ENCODE data around the gene DERL3.

DERL3 gene

GRCh38 chr22:23850136-23850611 is 11.4 kb upstream of the DERL3 start:
- Histone ChIP-seq H2BK12ac (ENCODE audit: low read length) (no peak overlapping the region), H3K4me1 (ENCODE audit: control insufficient read depth in 1 of 2, insufficient read depth in 2 of 2, low read length in 2 of 2) (peaks cover 5% of the 10 kb centered on the region in 2 experiments), H3K4ac (ENCODE audit: low read depth, low read length) (no peak overlapping the region), H4K8ac (ENCODE audit: low read depth, low read length) (no peak overlapping the region), H4K12ac (ENCODE audit: low read depth, low read length) (no peak overlapping the region), H3K4me3 (ENCODE audit: low read depth, low read length) (no peak overlapping the region), H4K91ac (ENCODE audit: low read depth, low read length) (no peak overlapping the region), H3K4me2 (ENCODE audit: low read length) (no peak overlapping the region), H3K9ac (ENCODE audit: low read length) (no peak overlapping the region), H2AFZ (ENCODE audit: insufficient read depth, low read length, poor library complexity) (no peak overlapping the region), H3K27ac (ENCODE audit: low read depth, low read length) (no peak overlapping the region), H3K9me3 (ENCODE audit: insufficient read depth, low read depth, low read length) (no peaks in the 10 kb centered on the region), H3K14ac (ENCODE audit: low read length) (no peak overlapping the region), H2BK5ac (ENCODE audit: low read depth, low read length, poor library complexity) (no peak overlapping the region), H2BK120ac (ENCODE audit: insufficient read depth, low read length, poor library complexity) (no peak overlapping the region), H3K36me3 (ENCODE audit: control insufficient read depth in 1 of 2, insufficient read depth in 2 of 2, low read length in 2 of 2) (no peaks in the 10 kb centered on the region), H3K27me3 (ENCODE audit: insufficient read depth, low read length) (no peaks in the 10 kb centered on the region), H3K79me1 (ENCODE audit: low read length) (no peaks in the 10 kb centered on the region), H3K18ac (ENCODE audit: low read length) (no peak overlapping the region), H3K79me2 (ENCODE audit: control insufficient read depth, insufficient read depth, low read length, poor library complexity) (no peaks in the 10 kb centered on the region), H3K23ac (ENCODE audit: low read length) (no peak overlapping the region), H2AK5ac (ENCODE audit: low read length) (no peak overlapping the region)
- no CpG with 5 or more reads among the region's 16 CpGs for WGBS (ENCODE audit: extremely low coverage, insufficient coverage, insufficient read length)
- no peak for DNase-seq

GRCh38 chr22:23849009-23850006 is 10.5 kb upstream of the DERL3 start:
- Histone ChIP-seq H3K4me3 (ENCODE audit: low read depth, low read length) (no peak overlapping the region), H3K4ac (ENCODE audit: low read depth, low read length) (no peak overlapping the region), H3K36me3 (ENCODE audit: control insufficient read depth in 1 of 2, insufficient read depth in 2 of 2, low read length in 2 of 2) (no peaks in the 10 kb centered on the region), H2AK5ac (ENCODE audit: low read length) (peak overlapping the region; percentile 21), H3K79me1 (ENCODE audit: low read length) (no peaks in the 10 kb centered on the region), H3K27me3 (ENCODE audit: insufficient read depth, low read length) (no peaks in the 10 kb centered on the region), H3K4me1 (ENCODE audit: control insufficient read depth in 1 of 2, insufficient read depth in 2 of 2, low read length in 2 of 2) (peaks cover 5% of the 10 kb centered on the region in 2 experiments), H2BK5ac (ENCODE audit: low read depth, low read length, poor library complexity) (no peak overlapping the region), H3K79me2 (ENCODE audit: control insufficient read depth, insufficient read depth, low read length, poor library complexity) (no peaks in the 10 kb centered on the region), H3K14ac (ENCODE audit: low read length) (peak overlapping the region; percentile 40), H3K4me2 (ENCODE audit: low read length) (peak overlapping the region; percentile 31), H3K9me3 (ENCODE audit: insufficient read depth, low read depth, low read length) (no peaks in the 10 kb centered on the region), H3K23ac (ENCODE audit: low read length) (no peak overlapping the region), H4K91ac (ENCODE audit: low read depth, low read length) (peak overlapping the region; percentile 29), H3K18ac (ENCODE audit: low read length) (peak overlapping the region; percentile 53), H3K27ac (ENCODE audit: low read depth, low read length) (no peak overlapping the region), H2BK120ac (ENCODE audit: insufficient read depth, low read length, poor library complexity) (peak overlapping the region; percentile 44), H2AFZ (ENCODE audit: insufficient read depth, low read length, poor library complexity) (peak overlapping the region; percentile 82), H2BK12ac (ENCODE audit: low read length) (peak overlapping the region; percentile 25), H4K8ac (ENCODE audit: low read depth, low read length) (peak overlapping the region; percentile 73), H4K12ac (ENCODE audit: low read depth, low read length) (peak overlapping the region; percentile 50), H3K9ac (ENCODE audit: low read length) (no peak overlapping the region)
- DNase-seq: peak; percentile 93 to 97
- no CpG with 5 or more reads among the region's 62 CpGs for WGBS (ENCODE audit: extremely low coverage, insufficient coverage, insufficient read length)

- H3K27ac ChIP-seq (ENCODE audit: low read depth, low read length): no peak overlapping the region
- H3K4me2 ChIP-seq (ENCODE audit: low read length): no peak overlapping the region
- no peak overlapping the region for H2BK5ac ChIP-seq (ENCODE audit: low read depth, low read length, poor library complexity)
- DNase-seq: no peak
- H3K27me3 ChIP-seq (ENCODE audit: insufficient read depth, low read length): no peaks in the 10 kb centered on the region
- no peak overlapping the region for H3K4me3 ChIP-seq (ENCODE audit: low read depth, low read length)
- H3K79me2 ChIP-seq (ENCODE audit: control insufficient read depth, insufficient read depth, low read length, poor library complexity): no peaks in the 10 kb centered on the region
- WGBS (ENCODE audit: extremely low coverage, insufficient coverage, insufficient read length): no CpG with 5 or more reads among the region's 24 CpGs
- peaks cover 5% of the 10 kb centered on the region in 2 experiments for H3K4me1 ChIP-seq (ENCODE audit: control insufficient read depth in 1 of 2, insufficient read depth in 2 of 2, low read length in 2 of 2)
- no peak overlapping the region for H2AK5ac ChIP-seq (ENCODE audit: low read length)
- H3K79me1 ChIP-seq (ENCODE audit: low read length): no peaks in the 10 kb centered on the region
- H3K14ac ChIP-seq (ENCODE audit: low read length): no peak overlapping the region
- H3K36me3 ChIP-seq (ENCODE audit: control insufficient read depth in 1 of 2, insufficient read depth in 2 of 2, low read length in 2 of 2): no peaks in the 10 kb centered on the region
- H2AFZ ChIP-seq (ENCODE audit: insufficient read depth, low read length, poor library complexity): no peak overlapping the region
- H3K18ac ChIP-seq (ENCODE audit: low read length): no peak overlapping the region
- no peak overlapping the region for H4K12ac ChIP-seq (ENCODE audit: low read depth, low read length)
- no peak overlapping the region for H4K8ac ChIP-seq (ENCODE audit: low read depth, low read length)
- no peak overlapping the region for H3K9ac ChIP-seq (ENCODE audit: low read length)
- H3K23ac ChIP-seq (ENCODE audit: low read length): no peak overlapping the region
- H3K4ac ChIP-seq (ENCODE audit: low read depth, low read length): no peak overlapping the region
- H2BK120ac ChIP-seq (ENCODE audit: insufficient read depth, low read length, poor library complexity): no peak overlapping the region
- H2BK12ac ChIP-seq (ENCODE audit: low read length): peak overlapping the region; percentile 6
- no peaks in the 10 kb centered on the region for H3K9me3 ChIP-seq (ENCODE audit: insufficient read depth, low read depth, low read length)
- no peak overlapping the region for H4K91ac ChIP-seq (ENCODE audit: low read depth, low read length)
These were observed 9.4 kb upstream of the DERL3 start for GRCh38 chr22:23847991-23848864.

GRCh38 chr22:23847310-23847920 is 8.6 kb upstream of the DERL3 start:
- H2BK5ac ChIP-seq (ENCODE audit: low read depth, low read length, poor library complexity): no peak overlapping the region
- no CpG with 5 or more reads among the region's 18 CpGs for WGBS (ENCODE audit: extremely low coverage, insufficient coverage, insufficient read length)
- H3K79me2 ChIP-seq (ENCODE audit: control insufficient read depth, insufficient read depth, low read length, poor library complexity): no peaks in the 10 kb centered on the region
- H3K4ac ChIP-seq (ENCODE audit: low read depth, low read length): no peak overlapping the region
- H3K27ac ChIP-seq (ENCODE audit: low read depth, low read length): no peak overlapping the region
- no peak overlapping the region for H2AFZ ChIP-seq (ENCODE audit: insufficient read depth, low read length, poor library complexity)
- H3K23ac ChIP-seq (ENCODE audit: low read length): no peak overlapping the region
- H3K79me1 ChIP-seq (ENCODE audit: low read length): no peaks in the 10 kb centered on the region
- H3K14ac ChIP-seq (ENCODE audit: low read length): no peak overlapping the region
- no peak overlapping the region for H2BK120ac ChIP-seq (ENCODE audit: insufficient read depth, low read length, poor library complexity)
- H3K27me3 ChIP-seq (ENCODE audit: insufficient read depth, low read length): no peaks in the 10 kb centered on the region
- H3K4me1 ChIP-seq (ENCODE audit: control insufficient read depth in 1 of 2, insufficient read depth in 2 of 2, low read length in 2 of 2): peaks cover 5% of the 10 kb centered on the region in 2 experiments
- H4K8ac ChIP-seq (ENCODE audit: low read depth, low read length): no peak overlapping the region
- no peak overlapping the region for H3K9ac ChIP-seq (ENCODE audit: low read length)
- H2AK5ac ChIP-seq (ENCODE audit: low read length): no peak overlapping the region
- H4K12ac ChIP-seq (ENCODE audit: low read depth, low read length): no peak overlapping the region
- no peaks in the 10 kb centered on the region for H3K36me3 ChIP-seq (ENCODE audit: control insufficient read depth in 1 of 2, insufficient read depth in 2 of 2, low read length in 2 of 2)
- H3K4me2 ChIP-seq (ENCODE audit: low read length): no peak overlapping the region
- H3K9me3 ChIP-seq (ENCODE audit: insufficient read depth, low read depth, low read length): no peaks in the 10 kb centered on the region
- no peak for DNase-seq
- no peak overlapping the region for H2BK12ac ChIP-seq (ENCODE audit: low read length)
- no peak overlapping the region for H3K18ac ChIP-seq (ENCODE audit: low read length)
- H3K4me3 ChIP-seq (ENCODE audit: low read depth, low read length): no peak overlapping the region
- H4K91ac ChIP-seq (ENCODE audit: low read depth, low read length): no peak overlapping the region

Data from trophoblast cell (in vitro differentiated cells and primary cell).